ENCODE results near the gene SNIP1.
"Not testable (repeated sequence)": the region's sequence is repeated elsewhere in the genome, so short reads cannot be mapped to it uniquely, and the experiment has no call there.

SNIP1 gene

DNA sequence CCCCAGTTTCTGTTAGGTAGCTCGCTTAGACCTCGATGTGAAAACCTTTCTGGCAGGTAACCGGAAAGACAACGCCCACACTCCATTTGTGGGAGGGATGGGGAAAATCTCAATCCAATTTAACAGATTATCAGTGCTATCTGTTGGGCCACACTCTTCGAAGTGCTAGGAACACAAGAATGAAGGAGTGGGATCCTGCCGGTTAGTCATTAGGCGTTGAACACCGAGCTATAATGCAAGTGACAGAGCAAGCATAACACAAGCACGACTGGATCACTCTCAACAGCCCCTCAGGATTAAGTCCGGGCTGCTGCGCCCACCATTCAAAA lies 531 bp downstream of the SNIP1 start:
- in situ Hi-C loops (cut with MboI; ENCODE audit: low pct_unique_long_range_greater_than_20kb, low sequenced_read_pairs, unreplicated experiment) = loop anchor here (25.0 kb wide), 1 partner anchor 309 kb away; the partner anchor contains the start of gene MTF1
- no peak for DNase-seq (ENCODE audit: low spot score)
- TF ChIP-seq, protein P1, sequence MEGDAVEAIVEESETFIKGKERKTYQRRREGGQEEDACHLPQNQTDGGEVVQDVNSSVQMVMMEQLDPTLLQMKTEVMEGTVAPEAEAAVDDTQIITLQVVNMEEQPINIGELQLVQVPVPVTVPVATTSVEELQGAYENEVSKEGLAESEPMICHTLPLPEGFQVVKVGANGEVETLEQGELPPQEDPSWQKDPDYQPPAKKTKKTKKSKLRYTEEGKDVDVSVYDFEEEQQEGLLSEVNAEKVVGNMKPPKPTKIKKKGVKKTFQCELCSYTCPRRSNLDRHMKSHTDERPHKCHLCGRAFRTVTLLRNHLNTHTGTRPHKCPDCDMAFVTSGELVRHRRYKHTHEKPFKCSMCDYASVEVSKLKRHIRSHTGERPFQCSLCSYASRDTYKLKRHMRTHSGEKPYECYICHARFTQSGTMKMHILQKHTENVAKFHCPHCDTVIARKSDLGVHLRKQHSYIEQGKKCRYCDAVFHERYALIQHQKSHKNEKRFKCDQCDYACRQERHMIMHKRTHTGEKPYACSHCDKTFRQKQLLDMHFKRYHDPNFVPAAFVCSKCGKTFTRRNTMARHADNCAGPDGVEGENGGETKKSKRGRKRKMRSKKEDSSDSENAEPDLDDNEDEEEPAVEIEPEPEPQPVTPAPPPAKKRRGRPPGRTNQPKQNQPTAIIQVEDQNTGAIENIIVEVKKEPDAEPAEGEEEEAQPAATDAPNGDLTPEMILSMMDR (IDR thresholded peaks at IDR 0.05; ENCODE audit: extremely low read depth, insufficient read depth, missing control alignments) = no peak

GRCh38 chr1:37549341-37549740 lies 4.8 kb downstream of the SNIP1 start:
- TF ChIP-seq, protein P1 (IDR thresholded peaks at IDR 0.05; ENCODE audit: extremely low read depth, insufficient read depth, missing control alignments) = no peak
- DNase-seq (ENCODE audit: low spot score) = no peak
- in situ Hi-C loops (cut with MboI; ENCODE audit: low pct_unique_long_range_greater_than_20kb, low sequenced_read_pairs, unreplicated experiment) = no loop called here

DNA sequence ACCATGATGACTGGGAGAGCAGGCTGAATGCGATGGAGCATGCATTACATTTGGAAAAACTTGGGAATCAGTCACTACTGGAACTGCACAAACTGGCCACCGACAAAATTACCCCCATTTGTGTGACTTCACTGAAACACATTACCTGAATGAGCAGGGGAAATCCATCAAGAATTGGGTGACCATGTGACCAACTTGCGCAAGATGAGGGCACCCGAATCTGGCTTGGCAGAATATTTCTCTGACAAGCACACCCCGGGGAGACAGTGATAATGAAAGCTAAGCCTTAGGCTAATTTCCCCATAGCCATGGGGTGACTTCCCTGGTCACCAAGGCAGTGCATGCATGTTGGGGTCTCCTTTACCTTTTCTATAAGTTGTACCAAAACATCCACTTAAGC lies 9.1 kb downstream of the SNIP1 start:
- no peak for DNase-seq (ENCODE audit: low spot score)
- in situ Hi-C loops (cut with MboI; ENCODE audit: low pct_unique_long_range_greater_than_20kb, low sequenced_read_pairs, unreplicated experiment) = no loop called here
- TF ChIP-seq, protein P1 (IDR thresholded peaks at IDR 0.05; ENCODE audit: extremely low read depth, insufficient read depth, missing control alignments) = no peak

DNA sequence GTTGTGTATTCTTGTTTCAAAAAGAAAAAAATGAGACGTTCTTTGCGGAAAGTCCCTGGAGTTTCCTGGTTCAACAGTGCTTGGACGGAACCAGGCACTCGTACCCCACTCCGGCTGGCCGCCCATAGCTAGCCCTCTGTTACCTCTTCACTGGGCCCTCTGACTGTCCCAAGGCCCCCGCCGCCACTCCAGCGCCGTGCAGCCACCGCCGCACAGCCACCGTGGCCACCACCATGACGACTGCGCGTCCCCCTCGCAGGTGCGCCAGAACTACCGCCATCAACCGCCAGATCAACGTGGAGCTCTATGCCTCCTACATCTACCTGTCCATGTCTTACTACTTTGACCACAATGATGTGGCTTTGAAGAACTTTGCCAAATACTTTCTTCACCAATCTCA lies 9.6 kb downstream of the SNIP1 start:
- TF ChIP-seq, protein P1 (IDR thresholded peaks at IDR 0.05; ENCODE audit: extremely low read depth, insufficient read depth, missing control alignments) = no peak
- no peak for DNase-seq (ENCODE audit: low spot score)
- in situ Hi-C loops (cut with MboI; ENCODE audit: low pct_unique_long_range_greater_than_20kb, low sequenced_read_pairs, unreplicated experiment) = no loop called here

GRCh38 chr1:37540036-37540785 lies 13.9 kb downstream of the SNIP1 start:
- DNase-seq (ENCODE audit: low spot score) = no peak
- TF ChIP-seq, protein P1 (IDR thresholded peaks at IDR 0.05; ENCODE audit: extremely low read depth, insufficient read depth, missing control alignments) = no peak
- in situ Hi-C loops (cut with MboI; ENCODE audit: low pct_unique_long_range_greater_than_20kb, low sequenced_read_pairs, unreplicated experiment) = no loop called here

GRCh38 chr1:37539154-37539553 lies 14.9 kb downstream of the SNIP1 start:
- in situ Hi-C loops (cut with MboI; ENCODE audit: low pct_unique_long_range_greater_than_20kb, low sequenced_read_pairs, unreplicated experiment); DNase-seq (ENCODE audit: low spot score): not testable (repeated sequence)

- TF ChIP-seq, protein P1 (IDR thresholded peaks at IDR 0.05; ENCODE audit: extremely low read depth, insufficient read depth, missing control alignments) = no peak
- in situ Hi-C loops (cut with MboI; ENCODE audit: low pct_unique_long_range_greater_than_20kb, low sequenced_read_pairs, unreplicated experiment) = no loop called here
- DNase-seq (ENCODE audit: low spot score) = no peak
Observed at GRCh38 chr1:37537378-37537777, 16.7 kb downstream of the SNIP1 start.

All from GM13977 (cell line).